Measurements from ENCODE around the gene CAB39L.

Gene CAB39L

DNA sequence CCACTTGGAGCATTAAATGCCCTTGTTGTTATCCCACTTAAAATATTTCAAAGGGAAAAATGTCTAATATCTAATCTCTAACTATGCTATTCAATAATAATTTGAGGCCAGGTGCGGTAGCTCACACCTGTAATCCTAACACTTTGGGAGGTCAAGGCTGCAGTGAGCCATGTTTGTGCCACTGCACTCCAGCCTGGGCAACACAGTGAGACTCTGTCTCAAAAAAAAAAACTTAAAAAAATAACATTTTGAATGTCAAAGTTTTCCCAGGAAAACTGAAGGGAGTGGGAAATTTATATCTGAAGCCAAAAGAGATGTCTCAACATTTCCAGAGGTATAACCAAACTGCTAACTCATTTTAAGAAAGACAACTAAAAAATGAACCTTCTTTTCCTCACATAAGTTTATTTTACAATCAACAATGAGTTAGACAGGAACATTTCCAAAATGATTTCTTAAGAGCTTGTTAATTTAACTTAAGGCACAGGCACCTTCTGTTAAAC lies 47.9 kb downstream of the CAB39L start:
- no peak for DNase-seq

DNA sequence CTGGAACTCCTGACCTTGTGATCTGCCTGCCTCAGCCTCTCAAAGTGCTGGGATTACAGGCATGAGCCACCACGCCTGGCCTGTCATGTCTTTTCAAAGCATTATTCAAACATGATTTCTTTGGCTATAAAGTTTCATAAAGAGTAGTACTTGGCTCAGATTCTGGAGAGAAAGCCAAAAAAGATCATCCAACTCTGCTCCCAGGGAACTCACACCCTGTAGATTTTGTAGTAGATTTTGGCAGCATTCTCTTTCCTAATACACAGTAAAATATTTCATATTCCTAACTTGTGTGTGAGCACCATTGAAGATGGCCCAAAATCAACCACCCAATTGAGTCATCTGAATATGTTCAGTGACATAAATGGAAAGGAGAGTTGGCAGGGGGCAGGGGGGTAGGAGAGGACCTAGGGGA lies 48.4 kb downstream of the CAB39L start:
- DNase-seq, result peak; percentile 34

DNA sequence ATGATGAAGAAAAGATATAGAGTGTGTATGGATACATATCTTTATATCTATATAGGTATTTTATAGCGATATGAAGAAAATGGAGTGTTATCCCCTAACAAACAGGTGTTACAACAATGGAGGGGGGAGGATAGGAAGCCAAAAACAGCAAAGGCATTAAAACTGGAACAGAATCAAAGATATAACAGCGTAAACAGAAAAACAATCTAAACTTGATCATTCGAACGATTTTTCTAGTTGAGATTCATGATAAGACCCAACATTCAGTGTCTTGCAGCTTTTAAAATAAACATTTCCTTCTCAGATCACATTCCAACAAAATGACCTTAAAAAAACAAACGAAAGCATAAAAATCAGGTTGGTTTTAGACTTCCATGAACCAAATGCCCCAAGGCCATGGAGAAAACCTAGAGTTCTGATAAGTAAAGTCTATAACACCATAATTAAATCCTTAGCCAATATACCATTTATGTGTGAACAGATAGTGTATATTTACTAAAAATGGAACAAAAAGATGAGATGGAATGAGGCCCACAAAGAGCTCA lies 55.7 kb downstream of the CAB39L start:
- DNase-seq, result no peak

DNA sequence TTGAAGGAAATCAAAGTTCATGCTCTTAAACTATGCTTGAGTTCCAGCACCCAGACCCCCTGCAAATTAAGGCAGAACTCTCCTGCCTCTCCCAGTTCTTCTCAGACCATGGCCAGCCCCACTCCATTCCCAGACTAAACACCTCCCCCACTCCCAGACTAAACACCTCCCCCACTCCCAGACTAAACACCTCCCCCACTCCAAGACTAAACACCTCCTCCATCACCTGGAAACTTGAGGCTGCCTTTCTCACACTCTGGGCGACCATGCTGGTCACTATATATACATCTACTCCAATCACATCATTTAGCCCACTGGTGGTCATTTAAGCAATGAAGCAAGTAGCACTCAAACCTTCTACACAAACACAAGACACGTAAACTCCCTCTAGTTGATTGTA lies 57.2 kb downstream of the CAB39L start:
- no peak for DNase-seq

DNA sequence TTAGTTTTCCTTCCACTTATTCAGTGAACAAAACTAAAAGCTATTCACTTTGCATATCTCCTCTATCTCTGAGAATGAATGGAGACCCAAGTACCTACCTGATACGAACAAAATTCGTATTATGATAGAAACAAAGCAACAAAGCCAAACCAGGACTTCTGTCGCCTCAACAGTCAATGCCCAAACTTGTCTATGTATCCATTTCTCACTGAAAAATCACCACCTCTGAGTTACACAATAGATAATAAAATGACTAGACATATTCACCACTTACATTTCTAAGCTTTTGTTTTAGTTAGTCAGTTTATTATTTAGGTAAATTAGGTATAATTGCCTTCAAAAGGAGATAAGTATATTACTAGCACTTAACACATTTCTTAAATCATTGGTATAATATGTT lies 67.7 kb downstream of the CAB39L start:
- no peak for DNase-seq

DNA sequence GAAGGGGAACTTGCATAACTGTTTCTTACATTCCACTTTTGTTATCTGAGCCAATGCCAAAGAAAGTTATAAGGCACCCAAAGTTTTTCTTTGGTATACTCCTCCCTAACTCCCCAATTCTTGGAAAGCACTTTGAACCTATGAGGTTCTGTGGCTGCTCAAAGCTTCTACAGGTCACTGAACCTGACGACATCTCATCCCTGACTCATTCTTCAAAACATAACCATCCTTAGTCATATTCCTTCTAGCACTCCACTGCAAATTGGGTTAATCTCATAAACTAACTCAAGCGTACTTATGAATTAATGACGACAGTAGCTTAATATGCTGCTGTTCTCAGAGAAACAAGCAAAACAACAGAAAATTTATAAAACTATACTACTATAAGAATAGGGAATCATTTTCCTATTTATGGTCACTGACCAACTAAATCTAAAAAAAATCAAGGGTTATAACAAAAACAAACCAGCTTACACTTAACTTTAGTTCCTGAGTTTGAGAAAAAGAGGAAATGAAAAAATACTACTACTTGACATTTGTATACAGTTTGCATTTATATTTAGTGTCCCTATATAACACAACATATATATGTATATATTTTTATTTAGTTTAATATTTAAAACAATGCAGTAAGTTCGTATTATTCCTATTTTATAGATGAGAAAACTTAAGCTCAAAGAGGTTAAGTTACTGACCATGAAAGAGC lies 69.1 kb downstream of the CAB39L start:
- no peak for DNase-seq

DNA sequence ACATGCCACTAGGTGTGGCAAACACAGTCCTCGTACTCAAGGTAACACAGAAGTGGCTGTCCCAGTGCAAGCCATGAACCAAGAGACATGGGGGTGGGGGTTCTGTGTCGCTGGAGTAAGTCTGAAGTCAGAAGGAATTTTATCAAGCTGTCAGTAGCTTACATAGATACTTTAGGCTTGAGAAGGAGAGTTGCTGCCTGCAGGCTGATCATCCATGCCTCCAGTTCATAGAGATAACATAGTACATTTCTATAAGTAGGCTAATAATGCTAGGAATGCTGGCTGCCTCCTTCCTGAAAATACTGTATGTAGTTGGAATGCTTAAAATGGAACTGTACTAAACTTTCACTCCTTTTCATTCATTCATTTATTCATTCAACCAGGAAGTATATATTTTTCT lies 70.1 kb downstream of the CAB39L start:
- DNase-seq, result no peak

DNA sequence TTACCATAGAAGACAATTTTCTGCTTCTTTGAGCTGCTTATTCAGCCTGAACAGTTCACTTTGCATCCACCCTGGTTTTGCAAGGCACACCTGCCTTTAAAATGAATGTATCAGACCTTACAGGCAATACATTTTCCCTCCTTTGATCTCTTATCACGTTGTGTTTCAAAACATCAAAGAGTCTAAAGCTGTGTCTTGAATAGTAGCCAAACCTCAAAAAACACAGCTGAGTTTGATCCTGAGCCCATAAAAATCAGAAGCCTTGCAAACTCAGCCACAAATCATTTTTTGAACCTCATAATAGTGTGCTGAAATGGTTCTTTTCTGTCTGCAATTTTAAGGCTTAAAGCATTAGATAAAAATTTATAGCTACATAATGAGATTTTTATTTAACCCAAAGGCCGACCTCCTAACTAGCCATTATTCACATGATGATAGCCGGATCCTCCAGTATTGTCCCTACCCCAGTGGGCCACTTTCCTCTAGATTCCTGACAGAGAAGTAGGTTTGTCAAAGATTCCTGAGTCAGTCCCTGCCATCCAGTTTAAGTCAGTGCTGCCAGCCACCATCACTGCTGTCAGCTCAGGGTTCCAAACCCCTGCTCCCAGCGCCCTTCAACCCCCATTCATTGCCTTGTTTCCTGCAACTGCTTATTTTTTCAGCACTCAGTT lies 71.8 kb downstream of the CAB39L start:
- no peak for DNase-seq

DNA sequence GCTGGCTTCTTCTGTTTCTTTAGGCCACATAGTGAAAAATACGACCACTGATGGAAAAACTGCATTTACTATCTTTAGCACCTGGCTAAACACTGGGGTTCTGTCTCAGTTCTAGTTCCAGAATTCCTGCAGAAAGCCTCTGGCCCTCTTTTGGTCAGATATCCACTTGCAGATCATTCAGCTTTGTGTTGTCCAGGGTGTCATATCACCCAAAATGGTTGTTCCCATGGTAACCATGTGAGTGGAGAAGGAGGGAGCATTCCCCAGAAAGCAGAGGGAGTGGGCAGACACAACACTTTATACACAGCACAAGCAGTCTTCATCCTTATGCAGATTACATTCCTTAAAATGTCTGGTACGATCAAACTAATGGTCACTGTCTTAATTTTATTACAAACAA lies 73.5 kb downstream of the CAB39L start:
- DNase-seq, result no peak

DNA sequence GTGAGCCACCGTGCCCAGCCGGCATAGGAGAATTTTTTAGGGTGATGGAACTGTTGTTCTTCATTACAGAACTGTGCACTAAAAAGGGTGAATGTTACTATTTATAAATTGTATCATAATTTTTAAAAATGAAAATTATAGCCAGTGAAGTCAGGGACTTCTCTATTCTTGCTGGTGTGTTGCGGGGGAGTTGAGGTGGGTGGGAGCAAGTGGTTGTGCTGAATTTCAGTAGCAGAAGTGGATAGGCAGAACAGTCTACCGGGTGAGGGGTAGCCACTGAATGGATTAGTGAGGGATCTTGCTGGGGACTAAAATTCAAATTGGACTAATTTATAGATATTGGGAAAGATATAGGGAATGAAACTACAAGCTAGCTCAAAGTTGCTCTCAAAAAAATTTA lies 74.0 kb downstream of the CAB39L start:
- no peak for DNase-seq

DNA sequence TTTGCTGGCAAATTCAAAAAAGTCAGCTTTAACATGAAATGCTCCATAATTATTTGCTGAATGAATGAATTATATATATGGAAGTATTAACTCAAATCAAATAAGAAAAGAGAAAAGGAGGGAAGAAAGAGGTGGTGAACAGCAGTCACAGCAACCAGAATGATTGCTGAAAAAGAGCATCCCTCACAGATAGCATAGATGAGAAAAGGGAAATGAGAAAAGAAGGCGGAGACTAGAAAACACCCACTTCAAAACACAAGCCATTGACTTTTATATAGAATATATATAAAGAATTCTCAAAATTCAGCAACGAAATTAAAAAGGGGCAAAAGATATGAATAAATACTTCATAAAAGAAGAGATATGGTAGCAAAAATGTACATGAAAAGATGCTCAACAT lies 75.2 kb downstream of the CAB39L start:
- no peak for DNase-seq

DNA sequence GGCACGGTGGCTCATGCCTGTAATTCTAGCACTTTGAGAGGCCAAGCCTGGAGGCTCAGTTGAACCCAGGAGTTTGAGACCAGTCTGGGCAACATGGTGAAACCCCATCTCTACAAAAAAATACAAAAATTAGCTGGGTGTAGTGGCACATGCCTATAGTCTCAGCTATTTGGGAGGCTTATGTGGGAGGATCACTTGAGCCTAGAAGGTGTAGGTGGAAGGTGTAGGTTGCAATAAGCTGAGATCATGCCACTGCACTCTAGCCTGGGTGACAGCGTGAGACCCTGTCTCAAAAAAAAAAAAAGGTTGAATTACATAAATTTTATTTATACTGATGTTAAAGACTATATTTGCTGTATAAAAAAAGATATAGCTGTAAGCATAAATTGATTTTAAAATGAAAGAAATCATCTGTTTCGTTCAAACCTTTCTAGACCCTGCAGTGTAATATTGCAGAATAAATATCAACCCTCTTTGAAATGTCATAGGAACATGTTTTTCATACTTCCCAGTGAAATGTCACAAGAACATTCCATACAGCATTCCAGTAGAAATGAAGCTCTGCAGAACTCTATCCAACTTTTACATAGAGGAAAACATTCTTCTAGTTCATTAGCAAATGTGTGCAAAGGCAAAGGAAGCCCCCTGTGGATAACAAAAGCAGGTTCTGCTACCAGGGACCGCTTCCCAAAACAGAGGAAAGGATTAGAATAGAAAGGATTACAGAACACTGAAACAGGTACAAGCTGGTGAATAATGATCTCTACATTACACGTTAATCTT lies 76.0 kb downstream of the CAB39L start:
- DNase-seq, result no peak

DNA sequence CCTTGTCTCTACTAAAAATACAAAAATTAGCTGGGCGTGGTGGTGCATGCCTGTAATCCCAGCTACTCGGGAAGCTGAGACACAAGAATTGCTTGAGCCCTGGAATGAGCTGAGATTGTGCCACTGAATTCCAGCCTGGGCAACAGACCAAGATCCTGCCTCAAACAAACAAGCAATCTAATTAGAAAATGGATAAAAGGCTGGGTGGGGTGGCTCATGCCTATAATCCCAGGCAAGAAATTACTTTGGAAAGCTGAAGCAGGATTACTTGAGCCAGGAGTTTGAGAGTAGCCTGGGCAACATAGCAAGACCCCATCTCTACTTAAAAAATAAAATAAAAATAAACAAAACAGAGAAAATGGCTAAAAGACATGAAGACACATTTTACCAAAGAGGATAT lies 77.0 kb downstream of the CAB39L start:
- no peak for DNase-seq

DNA sequence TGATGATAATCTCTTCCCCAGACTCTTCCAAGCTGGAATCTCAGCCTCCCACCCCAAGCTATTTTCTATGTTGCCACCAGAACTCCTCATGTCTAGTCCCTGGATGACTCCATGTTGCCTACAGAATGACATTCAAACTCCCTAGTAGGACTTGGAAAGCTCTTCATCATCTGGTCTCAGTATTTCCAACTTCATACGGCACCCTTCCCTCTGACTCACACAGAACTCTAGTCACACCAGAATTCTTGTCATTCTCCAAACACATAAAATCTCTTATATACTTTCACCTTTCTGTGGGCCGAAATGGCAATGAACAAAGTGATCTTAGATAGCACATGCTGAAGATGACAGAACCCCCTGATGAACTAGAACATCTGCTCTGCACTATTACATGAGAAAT lies 86.2 kb downstream of the CAB39L start:
- DNase-seq, result no peak

DNA sequence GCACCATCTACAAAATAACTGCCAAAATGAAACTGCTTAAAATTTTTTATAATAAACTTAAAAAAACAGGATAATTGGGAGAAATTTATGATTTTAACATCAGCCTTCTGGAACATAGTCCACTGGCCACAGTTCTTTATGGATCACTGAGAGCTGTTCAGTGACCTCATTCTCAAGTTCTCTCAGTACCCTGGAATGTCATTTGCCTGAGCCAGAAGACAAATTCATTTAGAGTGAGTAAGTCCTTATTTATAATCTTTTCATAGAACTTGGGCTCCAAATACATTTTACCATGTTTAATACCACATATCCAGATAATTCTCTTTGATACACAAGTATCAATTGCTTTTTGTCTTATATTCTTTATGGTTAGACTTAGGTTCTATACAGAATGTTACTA lies 87.6 kb downstream of the CAB39L start:
- DNase-seq, result no peak

DNA sequence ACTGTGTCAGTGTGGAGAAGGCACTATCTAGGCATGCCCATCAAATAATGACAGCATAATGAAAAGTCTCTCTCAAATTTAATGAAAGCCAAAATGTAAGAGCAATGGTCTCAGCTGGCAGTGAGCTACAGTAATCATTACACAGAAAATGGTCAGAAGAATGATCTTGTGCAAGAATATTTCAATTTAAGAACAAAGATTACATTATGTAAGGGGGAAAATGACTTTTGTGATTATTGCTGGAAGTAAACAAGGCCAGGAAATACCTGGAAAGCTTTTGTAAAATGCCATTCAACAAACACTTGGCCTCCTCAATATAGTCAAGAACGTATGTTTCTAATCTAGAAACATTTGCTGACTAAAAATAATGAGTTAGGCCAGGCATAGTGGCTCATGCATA lies 89.1 kb downstream of the CAB39L start:
- no peak for DNase-seq

DNA sequence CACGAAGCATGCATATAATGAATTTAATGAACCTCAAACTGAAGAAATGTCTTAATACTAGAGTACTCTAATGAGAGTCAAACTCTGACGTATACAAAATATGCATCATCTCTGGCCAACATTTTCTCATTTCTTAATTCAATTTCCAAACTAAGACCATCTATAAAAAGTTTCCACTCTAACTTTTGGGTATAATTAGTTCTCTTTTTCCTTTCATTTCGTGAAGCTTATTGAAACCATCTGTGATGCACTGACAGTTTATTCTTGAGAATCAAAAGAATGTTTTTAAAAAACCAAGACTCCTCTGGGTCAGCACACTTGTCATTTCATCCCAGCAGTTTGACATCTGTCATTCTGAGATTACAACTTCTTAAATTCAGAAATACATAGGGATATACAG lies 90.0 kb downstream of the CAB39L start:
- no peak for DNase-seq

DNA sequence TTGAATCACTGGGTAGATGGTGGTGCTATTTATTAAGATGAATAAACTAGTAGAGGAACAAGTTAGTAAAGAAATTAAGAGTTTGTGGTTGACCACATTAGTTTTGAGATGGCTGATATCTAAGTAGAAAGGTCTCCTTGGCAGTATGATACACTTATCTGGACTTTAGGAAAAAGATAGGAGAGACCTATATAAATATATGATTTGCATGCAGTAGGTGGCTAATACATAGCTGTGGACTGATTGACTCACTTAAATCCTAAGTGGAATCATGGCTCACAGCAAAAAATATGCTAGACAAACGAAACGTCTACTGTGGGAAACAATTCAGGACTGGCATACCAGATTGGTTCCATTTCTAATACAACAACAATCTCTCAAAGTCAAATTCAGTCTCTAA lies 92.0 kb downstream of the CAB39L start:
- DNase-seq, result no peak

DNA sequence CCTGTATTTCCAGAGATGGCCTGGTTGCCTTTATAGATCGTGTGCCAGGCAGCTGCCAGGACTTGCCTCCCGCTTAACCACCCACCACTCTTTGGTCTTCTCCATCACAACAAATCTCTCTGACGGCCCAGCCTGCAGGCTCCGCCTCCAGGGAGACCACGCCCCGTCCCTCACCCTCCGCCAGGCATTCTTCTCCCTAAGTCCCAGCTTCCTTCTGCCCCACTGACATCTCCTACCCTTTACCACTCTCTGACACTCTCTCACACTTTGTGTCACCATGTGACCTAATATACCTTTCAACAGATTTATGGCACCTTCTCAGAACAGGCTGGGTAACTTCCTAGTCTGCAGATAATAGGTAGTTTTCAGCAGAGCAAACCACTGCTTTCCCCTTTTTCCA lies 95.1 kb downstream of the CAB39L start:
- DNase-seq, result no peak

DNA sequence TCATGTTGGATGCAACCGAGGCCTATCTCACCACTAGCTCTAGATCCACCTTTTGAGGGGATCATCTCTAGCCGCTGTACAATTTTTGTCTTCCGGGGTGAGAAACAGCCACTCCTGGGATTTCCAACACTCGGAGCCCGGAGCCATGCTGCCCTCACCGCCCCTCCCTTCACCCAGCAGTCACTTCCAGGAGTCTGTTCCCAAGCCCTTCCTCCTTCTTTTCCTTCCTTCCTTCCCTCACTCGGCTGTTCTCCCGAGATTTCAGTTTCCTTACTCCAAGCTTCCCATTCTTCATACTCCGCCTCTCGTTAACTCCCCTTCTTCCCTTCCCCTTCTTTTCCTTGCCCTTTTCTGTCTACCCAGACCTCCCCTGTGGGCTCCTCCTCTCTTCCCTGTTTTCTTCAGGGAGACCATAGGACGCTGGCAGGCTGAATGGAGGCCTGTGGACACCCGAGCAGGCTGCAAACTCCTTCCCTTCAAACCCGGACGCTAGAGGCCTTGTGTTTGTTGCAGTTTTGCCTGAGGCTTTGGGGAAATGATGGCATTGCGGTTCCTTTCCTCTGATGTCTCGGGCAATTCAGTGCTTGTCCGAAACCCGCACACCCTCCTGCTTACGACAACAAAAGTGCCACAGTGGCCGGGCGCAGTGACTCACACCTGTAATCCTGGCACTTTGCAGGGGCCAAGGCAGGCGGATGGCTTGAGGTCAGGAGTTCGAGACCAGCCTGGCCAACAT lies 96.0 kb downstream of the CAB39L start:
- no peak for DNase-seq

DNA sequence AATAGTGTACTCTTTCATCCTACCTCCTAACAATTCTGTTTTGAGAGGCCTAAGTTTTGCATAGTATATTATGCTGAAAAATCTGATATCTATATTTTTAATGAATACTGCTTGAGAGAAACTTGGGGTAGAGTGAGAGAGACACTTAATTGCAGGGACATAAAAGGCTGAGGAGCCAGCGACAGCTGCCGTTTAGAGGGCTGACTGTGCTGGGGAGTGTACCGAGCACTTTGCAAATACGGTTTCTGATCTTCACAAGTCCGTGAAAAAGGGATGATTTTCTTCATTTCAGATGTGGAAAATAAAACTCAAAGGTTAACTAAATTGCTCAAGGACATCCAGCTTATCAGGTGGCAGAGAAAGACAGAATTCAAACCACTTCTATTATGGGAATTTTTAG lies 97.4 kb downstream of the CAB39L start:
- no peak for DNase-seq

DNA sequence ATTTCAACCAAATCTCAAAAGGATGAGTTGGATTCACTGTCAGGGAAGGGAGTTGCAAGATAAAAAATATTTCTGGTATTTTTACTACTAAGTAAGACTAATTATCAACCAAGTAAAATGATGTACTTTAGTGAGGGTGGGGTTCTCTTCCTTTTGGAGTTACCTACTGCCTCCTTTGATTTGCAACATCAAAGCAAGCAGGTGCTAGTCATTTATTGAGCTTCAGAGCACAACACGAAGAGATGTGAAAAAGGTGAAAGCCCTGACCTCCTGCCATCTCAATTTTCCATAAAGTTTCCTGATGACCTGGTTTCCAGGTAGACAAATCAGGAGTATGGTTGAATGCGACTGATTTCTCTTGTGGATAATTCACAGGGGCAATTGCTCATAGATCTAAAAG lies 100.1 kb downstream of the CAB39L start:
- no peak for DNase-seq

DNA sequence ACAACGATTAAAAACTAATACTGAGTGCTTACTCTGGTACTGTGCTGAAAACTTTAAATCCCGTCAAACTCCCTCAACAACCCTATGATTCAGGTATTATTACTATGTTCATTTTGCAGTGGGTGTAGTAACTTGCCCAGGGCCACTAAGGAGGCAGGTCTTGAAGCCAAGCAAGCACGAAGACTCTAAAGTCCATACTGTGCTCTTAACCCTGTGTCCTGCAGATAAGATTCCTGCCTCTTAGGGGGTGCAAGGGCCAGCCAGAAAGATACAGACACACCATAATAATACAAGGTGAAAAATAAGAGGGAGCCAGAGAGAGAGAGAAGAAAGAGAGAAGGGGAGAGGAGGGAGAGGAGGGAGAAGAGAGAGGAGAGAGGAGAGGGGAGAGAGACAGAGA lies 100.6 kb downstream of the CAB39L start:
- DNase-seq, result no peak

Measured in NCI-H446 treated with DMSO at 0.1 percent for 48 hours (cell line).